ENCODE results near the gene CCDC167. TPM values are rescaled to one million over a fixed set of nuclear protein-coding genes. Genes with fewer than 3 reads are reported as not detected.

CCDC167 gene
- total and polyA plus RNA-seq, 10 of the 15 experiments (the other 5 are each of a cell fraction or from before 2014, with no cell fraction given), result 74.9 to 380 (median 137) TPM

DNA sequence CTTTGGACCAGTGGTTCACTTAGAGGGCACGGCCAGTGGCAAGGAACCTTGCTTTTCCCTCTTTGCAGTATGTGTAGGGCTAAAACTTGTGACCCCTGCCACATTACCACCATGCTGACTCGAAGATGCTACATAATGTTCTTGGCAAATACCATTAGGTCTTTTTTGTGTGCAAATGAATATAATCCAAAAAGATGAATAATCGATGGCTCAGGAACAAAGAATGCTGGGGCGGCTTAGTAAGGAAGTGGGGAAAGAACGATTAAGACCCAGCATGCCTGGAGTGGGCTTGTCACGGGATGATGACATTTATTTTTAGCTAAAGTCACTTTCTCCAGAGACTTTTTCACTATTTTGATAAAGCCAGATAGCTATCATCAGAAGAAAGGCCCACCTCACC lies 43.6 kb downstream of the CCDC167 start:
- Histone ChIP-seq H3K9ac (ENCODE audit: control insufficient read depth, insufficient read depth, low read length) (no peak overlapping the region), H3K4me1 (ENCODE audit: control insufficient read depth, insufficient read depth, low read length) (no peaks in the 10 kb centered on the region), H3K36me3 (ENCODE audit: control insufficient read depth in 2 of 2, insufficient read depth in 2 of 2, low read length in 1 of 2) (peaks cover 28 to 74% of the 10 kb centered on the region in 2 experiments), H3K27ac (ENCODE audit: control insufficient read depth, insufficient read depth) (no peak overlapping the region), H3K4me2 (ENCODE audit: control insufficient read depth, insufficient read depth) (no peak overlapping the region), H3K4me3 (no peak overlapping the region), H4K20me1 (ENCODE audit: control insufficient read depth, insufficient read depth) (no peaks in the 10 kb centered on the region), H3K27me3 (replicated peaks in 1 of 2; ENCODE audit: control insufficient read depth in 2 of 2, insufficient read depth in 2 of 2, low read length in 1 of 2) (no peaks in the 10 kb centered on the region), H3K79me2 (ENCODE audit: control insufficient read depth, insufficient read depth, low read length) (no peaks in the 10 kb centered on the region), H2AFZ (ENCODE audit: control insufficient read depth, low read depth, low read length) (no peak overlapping the region), H3K9me3 (replicated peaks; ENCODE audit: control insufficient read depth, insufficient read depth, low read length) (no peaks in the 10 kb centered on the region)
- POLR2A ChIA-PET, result no interaction called here
- no peak for DNase-seq (ENCODE audit: low read depth, low spot score)
- RAD21 ChIA-PET (ENCODE audit: unreplicated experiment), result no interaction called here
- 90% methylated on average over 6 of the region's 6 CpGs for WGBS (ENCODE audit: insufficient coverage, insufficient replicate concordance, low lambda C conversion rate, missing lambda C conversion rate)
- CTCF ChIA-PET, result interaction anchor here (0.9 kb wide), 1 partner anchor 15 kb away, joined by 3 read pairs; no protein-coding TSS in a partner anchor
- SMC1A ChIA-PET (ENCODE audit: uncharacterized antibody, unreplicated experiment), result interaction anchor here (1.0 to 1.8 kb wide), 5 partner anchors 12 to 130 kb away, joined by 3 to 4 read pairs (median 4); no protein-coding TSS in a partner anchor
- no peak for FAIRE-seq
- ATAC-seq, result no peak
- in situ Hi-C loops (cut with MboI), result no loop called here
- intact Hi-C loops (cut with micrococcal nuclease; ENCODE audit: unreplicated experiment), result no loop called here
- no TSS peak for BruUV-seq (replicated peaks)
- no peak for TF ChIP-seq IKZF2 (IDR thresholded peaks at IDR 0.05)
- TF ChIP-seq, protein P1, sequence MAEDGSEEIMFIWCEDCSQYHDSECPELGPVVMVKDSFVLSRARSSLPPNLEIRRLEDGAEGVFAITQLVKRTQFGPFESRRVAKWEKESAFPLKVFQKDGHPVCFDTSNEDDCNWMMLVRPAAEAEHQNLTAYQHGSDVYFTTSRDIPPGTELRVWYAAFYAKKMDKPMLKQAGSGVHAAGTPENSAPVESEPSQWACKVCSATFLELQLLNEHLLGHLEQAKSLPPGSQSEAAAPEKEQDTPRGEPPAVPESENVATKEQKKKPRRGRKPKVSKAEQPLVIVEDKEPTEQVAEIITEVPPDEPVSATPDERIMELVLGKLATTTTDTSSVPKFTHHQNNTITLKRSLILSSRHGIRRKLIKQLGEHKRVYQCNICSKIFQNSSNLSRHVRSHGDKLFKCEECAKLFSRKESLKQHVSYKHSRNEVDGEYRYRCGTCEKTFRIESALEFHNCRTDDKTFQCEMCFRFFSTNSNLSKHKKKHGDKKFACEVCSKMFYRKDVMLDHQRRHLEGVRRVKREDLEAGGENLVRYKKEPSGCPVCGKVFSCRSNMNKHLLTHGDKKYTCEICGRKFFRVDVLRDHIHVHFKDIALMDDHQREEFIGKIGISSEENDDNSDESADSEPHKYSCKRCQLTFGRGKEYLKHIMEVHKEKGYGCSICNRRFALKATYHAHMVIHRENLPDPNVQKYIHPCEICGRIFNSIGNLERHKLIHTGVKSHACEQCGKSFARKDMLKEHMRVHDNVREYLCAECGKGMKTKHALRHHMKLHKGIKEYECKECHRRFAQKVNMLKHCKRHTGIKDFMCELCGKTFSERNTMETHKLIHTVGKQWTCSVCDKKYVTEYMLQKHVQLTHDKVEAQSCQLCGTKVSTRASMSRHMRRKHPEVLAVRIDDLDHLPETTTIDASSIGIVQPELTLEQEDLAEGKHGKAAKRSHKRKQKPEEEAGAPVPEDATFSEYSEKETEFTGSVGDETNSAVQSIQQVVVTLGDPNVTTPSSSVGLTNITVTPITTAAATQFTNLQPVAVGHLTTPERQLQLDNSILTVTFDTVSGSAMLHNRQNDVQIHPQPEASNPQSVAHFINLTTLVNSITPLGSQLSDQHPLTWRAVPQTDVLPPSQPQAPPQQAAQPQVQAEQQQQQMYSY (CRISPR knock-in tag; IDR thresholded peaks at IDR 0.05), result no peak
- TF ChIP-seq SMAD5 (IDR thresholded peaks at IDR 0.05; ENCODE audit: low read depth), result no peak
- TF ChIP-seq SMARCA5 (IDR thresholded peaks at IDR 0.05), result no peak
- no peak for TF ChIP-seq NFYA (IDR thresholded peaks at IDR 0.05; ENCODE audit: borderline replicate concordance, low read depth, low read length)
- TF ChIP-seq MEF2B (IDR thresholded peaks at IDR 0.05; ENCODE audit: partially characterized antibody, poor library complexity, severe bottlenecking), result no peak
- TF ChIP-seq, protein P2, sequence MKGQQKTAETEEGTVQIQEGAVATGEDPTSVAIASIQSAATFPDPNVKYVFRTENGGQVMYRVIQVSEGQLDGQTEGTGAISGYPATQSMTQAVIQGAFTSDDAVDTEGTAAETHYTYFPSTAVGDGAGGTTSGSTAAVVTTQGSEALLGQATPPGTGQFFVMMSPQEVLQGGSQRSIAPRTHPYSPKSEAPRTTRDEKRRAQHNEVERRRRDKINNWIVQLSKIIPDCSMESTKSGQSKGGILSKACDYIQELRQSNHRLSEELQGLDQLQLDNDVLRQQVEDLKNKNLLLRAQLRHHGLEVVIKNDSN (IDR thresholded peaks at IDR 0.05; ENCODE audit: borderline replicate concordance, extremely low read length, insufficient read depth, low read depth, low read length), result no peak
- no peak for TF ChIP-seq HDGF (IDR thresholded peaks at IDR 0.05)
- no peak for TF ChIP-seq SMAD1 (IDR thresholded peaks at IDR 0.05; ENCODE audit: low read depth, partially characterized antibody)
- no peak for TF ChIP-seq CREB1 (IDR thresholded peaks at IDR 0.05; ENCODE audit: low read depth)
- TF ChIP-seq GABPA (IDR thresholded peaks at IDR 0.05; ENCODE audit: low read depth), result no peak
- TF ChIP-seq BACH1 (IDR thresholded peaks at IDR 0.05; ENCODE audit: borderline replicate concordance), result no peak
- TF ChIP-seq DPF2 (IDR thresholded peaks at IDR 0.05), result no peak
- TF ChIP-seq, protein P3, sequence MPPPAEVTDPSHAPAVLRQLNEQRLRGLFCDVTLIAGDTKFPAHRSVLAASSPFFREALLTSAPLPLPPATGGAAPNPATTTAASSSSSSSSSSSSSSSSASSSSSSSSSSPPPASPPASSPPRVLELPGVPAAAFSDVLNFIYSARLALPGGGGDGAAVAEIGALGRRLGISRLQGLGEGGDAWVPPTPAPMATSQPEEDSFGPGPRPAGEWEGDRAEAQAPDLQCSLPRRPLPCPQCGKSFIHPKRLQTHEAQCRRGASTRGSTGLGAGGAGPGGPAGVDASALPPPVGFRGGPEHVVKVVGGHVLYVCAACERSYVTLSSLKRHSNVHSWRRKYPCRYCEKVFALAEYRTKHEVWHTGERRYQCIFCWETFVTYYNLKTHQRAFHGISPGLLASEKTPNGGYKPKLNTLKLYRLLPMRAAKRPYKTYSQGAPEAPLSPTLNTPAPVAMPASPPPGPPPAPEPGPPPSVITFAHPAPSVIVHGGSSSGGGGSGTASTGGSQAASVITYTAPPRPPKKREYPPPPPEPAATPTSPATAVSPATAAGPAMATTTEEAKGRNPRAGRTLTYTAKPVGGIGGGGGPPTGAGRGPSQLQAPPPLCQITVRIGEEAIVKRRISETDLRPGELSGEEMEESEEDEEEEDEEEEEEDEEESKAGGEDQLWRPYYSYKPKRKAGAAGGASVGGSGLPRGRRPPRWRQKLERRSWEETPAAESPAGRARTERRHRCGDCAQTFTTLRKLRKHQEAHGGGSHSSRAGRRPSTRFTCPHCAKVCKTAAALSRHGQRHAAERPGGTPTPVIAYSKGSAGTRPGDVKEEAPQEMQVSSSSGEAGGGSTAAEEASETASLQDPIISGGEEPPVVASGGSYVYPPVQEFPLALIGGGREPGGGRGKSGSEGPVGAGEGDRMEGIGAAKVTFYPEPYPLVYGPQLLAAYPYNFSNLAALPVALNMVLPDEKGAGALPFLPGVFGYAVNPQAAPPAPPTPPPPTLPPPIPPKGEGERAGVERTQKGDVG (CRISPR knock-in tag; IDR thresholded peaks at IDR 0.05), result no peak
- no peak for TF ChIP-seq BRCA1 (IDR thresholded peaks at IDR 0.05; ENCODE audit: low read depth, low read length)
